HG02588 (cell line): Measurements from ENCODE around the gene AFAP1.

ENCODE experiments used
- ATAC-seq: cut with Tn5 transposase; IDR thresholded peaks from one replicate; pipeline ENCODE4 v1.9.1; 2021; ENCODE audit warnings: mild to moderate bottlenecking, moderate library complexity; ENCODE audit not compliant: unreplicated experiment

AFAP1 gene

DNA sequence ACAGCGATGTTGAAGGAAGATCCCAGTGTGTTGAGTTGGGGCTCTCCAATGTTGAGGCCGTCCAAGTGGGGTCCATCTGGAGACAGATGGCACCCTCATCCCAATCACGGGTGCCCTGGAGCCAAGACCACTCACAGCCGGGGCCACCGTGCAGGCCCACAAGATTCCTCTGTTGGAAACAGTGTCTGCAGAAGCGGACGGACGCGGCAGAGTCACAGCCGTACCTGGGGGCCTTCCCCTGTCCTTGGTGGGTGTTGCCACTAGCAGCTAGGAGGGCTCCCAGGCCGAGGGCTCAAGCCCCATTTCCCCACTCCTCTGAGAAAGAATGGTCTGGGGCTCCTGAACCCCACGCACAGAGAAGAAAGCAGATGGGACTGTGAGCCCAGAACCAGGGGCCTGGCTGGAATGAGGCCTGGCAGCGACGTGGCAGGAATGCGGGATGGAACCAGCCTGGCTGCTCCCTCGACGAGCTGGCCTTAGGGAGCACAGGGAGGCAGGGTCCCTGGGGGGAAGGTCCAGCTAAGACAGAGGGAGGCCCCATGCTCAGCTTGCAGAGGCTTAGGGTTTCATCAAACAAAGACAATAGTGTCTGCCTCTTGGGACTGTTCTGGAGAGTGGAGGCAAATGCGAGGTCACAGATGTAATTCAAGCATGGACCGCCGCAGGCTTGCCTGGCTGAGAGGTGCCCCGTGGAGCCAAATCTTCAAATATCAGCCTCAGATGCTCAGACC lies 228.9 kb downstream of the AFAP1 start:
- ATAC-seq: no peak

DNA sequence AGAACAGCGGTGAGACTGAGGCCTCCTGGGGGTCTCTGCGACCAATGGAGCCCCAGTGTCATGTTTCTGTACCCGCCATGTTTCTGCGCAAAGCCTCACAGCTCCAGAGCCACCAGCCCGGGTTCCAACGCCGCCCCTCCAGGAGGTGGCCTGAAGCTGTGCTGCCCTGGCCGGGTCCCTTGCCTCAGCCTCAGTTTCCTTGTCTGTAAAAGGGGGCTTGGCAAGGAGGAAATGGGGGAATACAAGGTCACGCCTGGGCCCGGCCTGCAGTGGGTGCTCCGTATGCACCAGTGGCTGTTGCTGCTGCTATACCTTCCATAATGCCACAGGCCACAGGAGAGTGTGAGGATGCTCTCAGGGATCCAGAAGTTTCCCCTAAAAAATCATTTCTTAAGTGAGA lies 229.5 kb downstream of the AFAP1 start:
- ATAC-seq: no peak

DNA sequence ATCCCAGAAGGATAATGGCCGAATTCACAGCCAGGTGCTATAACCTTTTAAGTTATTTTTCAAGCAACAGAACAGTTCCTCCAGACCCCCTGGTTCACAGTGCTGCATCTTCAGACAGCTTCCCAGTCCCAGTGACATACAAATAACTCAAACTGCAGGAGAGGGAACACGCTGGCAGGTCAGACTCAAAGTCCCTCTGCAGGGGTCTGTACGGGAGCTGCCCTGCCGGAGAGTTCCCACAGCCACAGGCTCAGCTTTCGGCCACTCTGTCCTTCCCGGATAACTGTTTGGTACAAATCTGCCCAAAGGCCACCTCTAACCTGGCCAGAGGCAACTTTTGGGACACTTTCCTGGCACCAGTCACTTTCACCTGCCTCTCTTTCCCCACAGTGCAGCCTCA lies 230.2 kb downstream of the AFAP1 start:
- no peak for ATAC-seq

DNA sequence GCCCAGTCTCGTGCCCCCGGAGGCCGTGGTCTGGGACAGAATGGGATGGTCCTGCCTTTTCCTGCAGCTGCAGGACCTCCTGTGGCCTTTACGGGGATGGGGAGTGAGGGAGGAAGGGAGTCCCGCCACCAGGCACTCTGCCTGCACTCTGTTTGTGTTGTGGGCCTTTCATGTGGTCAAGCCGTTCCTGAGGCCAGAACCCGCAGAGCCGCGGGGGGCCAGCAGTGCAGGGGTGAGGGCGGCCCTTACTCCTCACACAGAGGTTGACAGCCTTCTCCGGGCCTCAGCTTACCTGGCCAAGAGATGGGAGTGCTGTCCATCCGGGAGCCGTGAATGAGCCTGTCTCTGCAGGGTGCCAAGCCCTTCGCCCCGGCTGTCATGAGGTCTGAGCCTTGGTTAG lies 230.7 kb downstream of the AFAP1 start:
- ATAC-seq: no peak
